A549 treated with Mapracorat at 1 μM for 4 hours (cell line): ENCODE measurements around the gene CNR2. TPM values are rescaled to one million over a fixed set of nuclear protein-coding genes. Genes with fewer than 3 reads are reported as not detected.

Experiments used
- total RNA-seq: library from RNA; stranded (reverse); fragments of 200-300 nt; extraction: Qiagen RNA extraction; gene quantifications from 5 replicates; pipeline ENCODE4 v1.2.3, GENCODE V29; 2022

Gene CNR2
- total RNA-seq, result not detected in 5 replicates

GRCh38 chr1:23913212-23913880 is at the start of gene CNR2:
CNR2 (minus strand) TSS chr1:23913362; CDS start chr1:23875617, 37,745 bp downstream.

GRCh38 chr1:23959461-23960290 is 46.5 kb upstream of the CNR2 start, which contains the start of gene PNRC2:
PNRC2 (plus strand) TSS chr1:23959828; CDS start chr1:23961458, 1,630 bp downstream.

GRCh38 chr1:23867895-23868556 is 45.1 kb downstream of the CNR2 start, which contains the start of gene FUCA1:
FUCA1 (minus strand) TSS chr1:23868290; CDS start chr1:23868286, 4 bp downstream.

GRCh38 chr1:23825076-23825761 is 87.9 kb downstream of the CNR2 start, which contains the start of gene HMGCL:
HMGCL (minus strand) TSS chr1:23825429; CDS start chr1:23825415, 14 bp downstream.

Other genes with a start within 250 kb of the CNR2 start
- gene RPL11, start 221.6 kb downstream of the CNR2 start, total RNA-seq, result 1,312 to 1,595 TPM (median 1,410 TPM) in 5 replicates
- gene ELOA, start 169.9 kb downstream of the CNR2 start, total RNA-seq, result 26.1 to 31.0 TPM (median 27.8 TPM) in 5 replicates
- gene PITHD1, start 134.9 kb downstream of the CNR2 start, total RNA-seq, result 29.8 to 36.1 TPM (median 31.5 TPM) in 5 replicates
- gene LYPLA2, start 122.2 kb downstream of the CNR2 start, total RNA-seq, result 54.7 to 57.9 TPM (median 55.0 TPM) in 5 replicates
- gene GALE, start 112.6 kb downstream of the CNR2 start, total RNA-seq, result 69.6 to 81.9 TPM (median 76.4 TPM) in 5 replicates
- gene HMGCL, start 87.9 kb downstream of the CNR2 start, total RNA-seq, result 12.1 to 14.9 TPM (median 13.5 TPM) in 5 replicates
- 9.4 to 11.7 TPM (median 9.9 TPM) in 5 replicates for gene FUCA1, start 45.1 kb downstream of the CNR2 start, total RNA-seq
- gene PNRC2, start 46.5 kb upstream of the CNR2 start, total RNA-seq, result 29.3 to 35.6 TPM (median 33.0 TPM) in 5 replicates
- gene SRSF10, start 67.0 kb upstream of the CNR2 start, total RNA-seq, result 84.9 to 96.1 TPM (median 92.9 TPM) in 5 replicates
- gene MYOM3, start 198.8 kb upstream of the CNR2 start, total RNA-seq, result 6.2 to 8.2 TPM (median 6.6 TPM) in 5 replicates
- gene IL22RA1, start 229.8 kb upstream of the CNR2 start, total RNA-seq, result 6.2 to 7.9 TPM (median 7.2 TPM) in 5 replicates